EH (cell line): ENCODE results near the gene STOML1.

Source experiments
- DNase-seq: peaks from one replicate; pipeline ENCODE4 v3.0.0-alpha.2; 2015; ENCODE audit warnings: low read depth

The STOML1 gene

GRCh38 chr15:73928971-73929627, 63.0 kb downstream of the STOML1 start:
- peak; percentile 56 for DNase-seq
